Mammary epithelial cell (primary cell): Measurements from ENCODE around the gene CPXM2.

Experiments used
- CTCF ChIP-seq, 2 donors: IDR thresholded peaks in 1 of 2; conservative IDR thresholded peaks in 1 of 2; 2 replicates each; pipeline ENCODE4 v1.5.1; 2011 to 2012; ENCODE audit warnings: inconsistent platforms in 2 of 2, low read length in 2 of 2, mild to moderate bottlenecking in 2 of 2, control low read depth in 1 of 2, low read depth in 1 of 2; ENCODE audit not compliant: insufficient read depth in 1 of 2; ENCODE audit errors: extremely low read depth in 1 of 2
- EZH2 ChIP-seq: IDR thresholded peaks from 2 replicates; pipeline ENCODE4 v1.6.1; 2012; ENCODE audit warnings: low read length, inconsistent platforms, borderline replicate concordance

GRCh38 chr10:123906296-123906695 is 14.7 kb upstream of the CPXM2 start:
- TF ChIP-seq CTCF (conservative IDR thresholded peaks at IDR 0.05 in 1 of 2, IDR thresholded peaks at IDR 0.05 in 1 of 2; ENCODE audit: extremely low read depth in 1 of 2, insufficient read depth in 1 of 2, low read depth in 1 of 2, low read length in 2 of 2) (no peak), EZH2 (no peak)
